DMS53 treated with DMSO at 0.1 percent for 48 hours (cell line): ENCODE measurements around the gene TMTC2.

Experiments used
- DNase-seq: peaks from one replicate; lab custom pipeline; 2025; ENCODE audit not compliant: unreplicated experiment; lab: John Stamatoyannopoulos, UW

TMTC2 gene

GRCh38 chr12:82682326-82682725 is 4.4 kb upstream of the TMTC2 start:
- no peak for DNase-seq

- no peak for DNase-seq
Observed at GRCh38 chr12:82682851-82683261, 3.9 kb upstream of the TMTC2 start.

GRCh38 chr12:82685790-82686167 is 927 bp upstream of the TMTC2 start:
- DNase-seq = peak; percentile 99

GRCh38 chr12:82687021-82688011 is 610 bp downstream of the TMTC2 start:
- DNase-seq = peak; percentile 95

- peak; percentile 37 for DNase-seq
Observed at GRCh38 chr12:82688035-82688501, 1.4 kb downstream of the TMTC2 start.

GRCh38 chr12:82688596-82688995 is 1.9 kb downstream of the TMTC2 start:
- DNase-seq = no peak

GRCh38 chr12:82690006-82690405 is 3.3 kb downstream of the TMTC2 start:
- no peak for DNase-seq

GRCh38 chr12:82691513-82691912 is 4.8 kb downstream of the TMTC2 start:
- no peak for DNase-seq

GRCh38 chr12:82694276-82694675 is 7.6 kb downstream of the TMTC2 start:
- DNase-seq = no peak

- no peak for DNase-seq
Observed at GRCh38 chr12:82694970-82695369, 8.3 kb downstream of the TMTC2 start.

GRCh38 chr12:82695531-82695930 is 8.8 kb downstream of the TMTC2 start:
- no peak for DNase-seq

GRCh38 chr12:82696543-82696942 is 9.8 kb downstream of the TMTC2 start:
- DNase-seq = no peak

GRCh38 chr12:82698708-82699564 is 12.2 kb downstream of the TMTC2 start:
- DNase-seq = no peak

- no peak for DNase-seq
Observed at GRCh38 chr12:82705774-82706173, 19.1 kb downstream of the TMTC2 start.

- DNase-seq = no peak
Observed at GRCh38 chr12:82708061-82708879, 21.6 kb downstream of the TMTC2 start.

GRCh38 chr12:82709794-82710355 is 23.2 kb downstream of the TMTC2 start:
- DNase-seq = no peak

GRCh38 chr12:82710741-82711140 is 24.0 kb downstream of the TMTC2 start:
- DNase-seq = no peak

GRCh38 chr12:82714427-82714826 is 27.7 kb downstream of the TMTC2 start:
- DNase-seq = no peak

- DNase-seq = no peak
Observed at GRCh38 chr12:82721726-82722125, 35.0 kb downstream of the TMTC2 start.

GRCh38 chr12:82723093-82723492 is 36.4 kb downstream of the TMTC2 start:
- DNase-seq = no peak
